HG02981 (cell line): ENCODE measurements around the gene GPR183.
"Not testable (repeated sequence)": the region's sequence is repeated elsewhere in the genome, so short reads cannot be mapped to it uniquely, and the experiment has no call there.

Experiments used
- ATAC-seq: cut with Tn5 transposase; IDR thresholded peaks from one replicate; pipeline ENCODE4 v1.9.1; 2021; ENCODE audit warnings: mild to moderate bottlenecking, moderate library complexity; ENCODE audit not compliant: unreplicated experiment

The GPR183 gene

GRCh38 chr13:99250982-99251825 is 56.0 kb downstream of the GPR183 start:
- no peak for ATAC-seq

GRCh38 chr13:99249606-99250005 is 57.6 kb downstream of the GPR183 start:
- ATAC-seq = not testable (repeated sequence)

- ATAC-seq = not testable (repeated sequence)
Observed at GRCh38 chr13:99249178-99249577, 58.0 kb downstream of the GPR183 start.

GRCh38 chr13:99246100-99246499 is 61.1 kb downstream of the GPR183 start:
- no peak for ATAC-seq
